Body of pancreas (tissue), 4 donors: Measurements from ENCODE around the gene HID1. TPM values are rescaled to one million over a fixed set of nuclear protein-coding genes. Genes with fewer than 3 reads are reported as not detected.
A peak's percentile ranks its signal among the peaks of the same experiment; 100 is the strongest.

Source experiments
- ATAC-seq: fragments of 150-250 bp; one replicate; pipeline ENCODE4 v1.9.1; 2016
- DNase-seq, 4 donors: peaks; one replicate each; pipeline ENCODE4 v3.0.0-alpha.2; 2019
- H3K27ac ChIP-seq, 4 donors: fragments of 200-600 bp; sonication (generic); 1 replicate in 3 of 4; 2 replicates in 1 of 4; pipeline versions ENCODE4 v1.5.1 to v1.6.1; 2016 to 2019; ENCODE audit warnings: mild to moderate bottlenecking in 1 of 4, mixed read lengths in 1 of 4, moderate library complexity in 1 of 4
- H3K27me3 ChIP-seq, 2 donors: fragments of 200-600 bp; sonication (generic); one replicate each; pipeline ENCODE4 v1.6.0; 2016; ENCODE audit warnings: mild to moderate bottlenecking in 1 of 2
- H3K36me3 ChIP-seq, 2 donors: fragments of 200-600 bp; sonication (generic); replicated peaks in 1 of 2; 2 replicates each; pipeline ENCODE4 v1.5.1; 2016; ENCODE audit warnings: low read depth in 2 of 2; ENCODE audit not compliant: insufficient read depth in 1 of 2
- H3K4me1 ChIP-seq: fragments of 200-600 bp; sonication (generic); one replicate; pipeline ENCODE4 v1.6.0; 2016
- H3K4me3 ChIP-seq, 2 donors: fragments of 200-600 bp; sonication (generic); 1 replicate in 1 of 2; 2 replicates in 1 of 2; pipeline ENCODE4 v1.5.1; 2016 to 2019
- H3K9me3 ChIP-seq, 3 donors: fragments of 200-600 bp; sonication (generic); 1 replicate in 2 of 3; 2 replicates in 1 of 3; pipeline ENCODE4 v1.5.1; 2016
- CTCF ChIP-seq, 7 experiments: fragments of 450-650 bp in 4 of 7; fragments of 200-600 bp in 3 of 7; sonication (generic) in 3 of 7; IDR thresholded peaks; one replicate each; pipeline ENCODE4 v1.5.1; 2016 to 2019; ENCODE audit warnings: antibody characterized with exemption in 7 of 7
- POLR2A ChIP-seq, 3 donors: fragments of 450-650 bp; IDR thresholded peaks; one replicate each; pipeline ENCODE4 v1.6.1; 2016; ENCODE audit warnings: antibody characterized with exemption in 3 of 3, mild to moderate bottlenecking in 2 of 3
- WGBS, 2 donors: methylation state at CpG; one replicate each; pipeline ENCODE4 v1.1.5; 2017; 5-methylcytosine and 5-hydroxymethylcytosine counted together
- intact Hi-C: fragments of 100-400 bp; cut with DNase I; formaldehyde crosslinking; loops from one replicate; pipeline ENCODE4 v1.15.1; 2023
- total RNA-seq, 2 donors: library from RNA; depleted of rRNA; stranded (reverse); fragments of >200 nt; gene quantifications; one replicate each; pipeline ENCODE4 v1.1.0, GENCODE V29; 2016

The HID1 gene
- total RNA-seq, 2 donors from 2014 or later = 157 to 164 TPM

GRCh38 chr17:74960570-74961342 is 11.8 kb downstream of the HID1 start:
- DNase-seq (no peak), ATAC-seq (no peak)
- peaks cover 15% of the 10 kb centered on the region for H3K4me1 ChIP-seq
- H3K27me3 ChIP-seq = no peaks in the 10 kb centered on the region
- no peak overlapping the region for H3K27ac ChIP-seq
- intact Hi-C loops = loop anchor here (5.0 kb wide), 1 partner anchor 52 kb away; the partner anchor contains the start of gene MRPL58
- TF ChIP-seq POLR2A (IDR thresholded peaks at IDR 0.05) = no peak
- no peak for TF ChIP-seq CTCF (IDR thresholded peaks at IDR 0.05)
- H3K36me3 ChIP-seq = peaks cover 7 to 10% of the 10 kb centered on the region in 2 donors
- H3K4me3 ChIP-seq = no peak overlapping the region
- no peaks in the 10 kb centered on the region for H3K9me3 ChIP-seq
- WGBS, 2 donors = 59 to 71% methylated on average over 15 to 19 of the region's 19 CpGs

- H3K27ac ChIP-seq = no peak overlapping the region
- H3K27me3 ChIP-seq = no peaks in the 10 kb centered on the region
- intact Hi-C loops = loop anchor here (5.0 kb wide), 1 partner anchor 52 kb away; the partner anchor contains the start of gene MRPL58
- H3K4me3 ChIP-seq = no peak overlapping the region
- 35 to 71% methylated on average over 4 to 14 of the region's 14 CpGs for WGBS, 2 donors
- H3K36me3 ChIP-seq = peaks cover 11 to 16% of the 10 kb centered on the region in 2 donors
- no peak for TF ChIP-seq CTCF (IDR thresholded peaks at IDR 0.05)
- TF ChIP-seq POLR2A (IDR thresholded peaks at IDR 0.05) = no peak
- ATAC-seq (no peak), DNase-seq (no peak)
- H3K4me1 ChIP-seq = peaks cover 7% of the 10 kb centered on the region
- H3K9me3 ChIP-seq = no peaks in the 10 kb centered on the region
Measured at GRCh38 chr17:74959826-74960515, 12.6 kb downstream of the HID1 start.

GRCh38 chr17:74957935-74958740 is 14.4 kb downstream of the HID1 start:
- TF ChIP-seq POLR2A (IDR thresholded peaks at IDR 0.05) (no peak), CTCF (IDR thresholded peaks at IDR 0.05) (peak; percentile 74 to 92 (median 84))
- WGBS, 2 donors = 50 to 62% methylated on average over 18 to 31 of the region's 33 CpGs
- DNase-seq (peak; percentile 70 to 80 (median 74)), ATAC-seq (peak; percentile 57)
- H3K27ac ChIP-seq = no peak overlapping the region
- intact Hi-C loops = no loop called here
- no peak overlapping the region for H3K4me3 ChIP-seq
- peaks cover 11 to 24% of the 10 kb centered on the region in 2 donors for H3K36me3 ChIP-seq
- H3K4me1 ChIP-seq = peaks cover 4% of the 10 kb centered on the region
- H3K9me3 ChIP-seq = no peaks in the 10 kb centered on the region
- no peaks in the 10 kb centered on the region for H3K27me3 ChIP-seq

GRCh38 chr17:74956093-74956492 is 16.5 kb downstream of the HID1 start:
- no peaks in the 10 kb centered on the region for H3K4me1 ChIP-seq
- no peaks in the 10 kb centered on the region for H3K9me3 ChIP-seq
- H3K36me3 ChIP-seq = peaks cover 11 to 27% of the 10 kb centered on the region in 2 donors
- no peaks in the 10 kb centered on the region for H3K27me3 ChIP-seq
- ATAC-seq = no peak
- no peak overlapping the region for H3K4me3 ChIP-seq
- no peak for TF ChIP-seq POLR2A (IDR thresholded peaks at IDR 0.05)
- no peak for TF ChIP-seq CTCF (IDR thresholded peaks at IDR 0.05)
- intact Hi-C loops = no loop called here
- DNase-seq = no peak
- H3K27ac ChIP-seq = no peak overlapping the region
- 80 to 95% methylated on average over 4 of the region's 4 CpGs for WGBS, 2 donors
